GM19324 (cell line): ENCODE measurements around the gene SPOP.
"Not testable (repeated sequence)": the region's sequence is repeated elsewhere in the genome, so short reads cannot be mapped to it uniquely, and the experiment has no call there.

Experiments
- ATAC-seq: cut with Tn5 transposase; IDR thresholded peaks from one replicate; pipeline ENCODE4 v1.9.1; 2021; ENCODE audit warnings: mild to moderate bottlenecking, moderate library complexity; ENCODE audit not compliant: unreplicated experiment, low FRiP score

The SPOP gene

DNA sequence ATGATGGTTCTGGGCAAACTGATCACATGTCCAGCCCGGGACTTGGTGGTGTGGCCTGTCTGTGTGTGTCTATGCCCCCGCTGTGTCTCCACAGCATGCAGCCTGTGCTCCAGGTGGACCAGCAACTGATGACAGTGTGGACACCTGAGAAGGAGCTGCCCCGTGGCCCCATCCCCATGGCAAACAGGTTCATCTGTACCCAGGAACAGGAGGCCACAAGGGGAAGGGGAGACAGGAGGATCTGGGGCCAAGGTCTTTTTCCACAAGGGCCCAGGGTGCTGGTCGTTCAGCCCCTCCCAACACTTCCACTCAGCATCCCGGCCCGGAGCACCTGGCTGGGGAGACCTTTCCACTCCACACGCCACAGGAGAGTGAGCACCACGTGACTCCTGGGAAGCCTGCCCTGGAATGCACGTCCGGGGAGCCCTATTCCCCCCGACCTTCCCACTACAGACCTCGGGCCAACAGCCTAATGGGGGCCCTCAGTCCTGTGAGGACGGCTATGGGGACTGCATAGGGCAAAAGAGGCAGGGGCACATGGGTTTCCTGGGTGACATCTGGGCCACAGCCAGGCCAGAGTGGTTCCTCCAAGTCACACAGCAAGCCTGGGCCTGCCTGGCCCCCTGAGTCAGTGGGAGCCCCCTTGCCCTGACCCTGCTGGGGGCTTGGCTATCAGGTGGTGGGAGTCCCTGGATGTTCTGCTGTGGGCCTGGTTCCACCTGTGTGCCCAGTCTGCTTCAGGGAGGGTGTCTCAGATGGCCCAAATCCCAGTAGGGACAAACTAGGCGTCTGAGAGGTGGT lies 123.0 kb downstream of the SPOP start:
- ATAC-seq: no peak

DNA sequence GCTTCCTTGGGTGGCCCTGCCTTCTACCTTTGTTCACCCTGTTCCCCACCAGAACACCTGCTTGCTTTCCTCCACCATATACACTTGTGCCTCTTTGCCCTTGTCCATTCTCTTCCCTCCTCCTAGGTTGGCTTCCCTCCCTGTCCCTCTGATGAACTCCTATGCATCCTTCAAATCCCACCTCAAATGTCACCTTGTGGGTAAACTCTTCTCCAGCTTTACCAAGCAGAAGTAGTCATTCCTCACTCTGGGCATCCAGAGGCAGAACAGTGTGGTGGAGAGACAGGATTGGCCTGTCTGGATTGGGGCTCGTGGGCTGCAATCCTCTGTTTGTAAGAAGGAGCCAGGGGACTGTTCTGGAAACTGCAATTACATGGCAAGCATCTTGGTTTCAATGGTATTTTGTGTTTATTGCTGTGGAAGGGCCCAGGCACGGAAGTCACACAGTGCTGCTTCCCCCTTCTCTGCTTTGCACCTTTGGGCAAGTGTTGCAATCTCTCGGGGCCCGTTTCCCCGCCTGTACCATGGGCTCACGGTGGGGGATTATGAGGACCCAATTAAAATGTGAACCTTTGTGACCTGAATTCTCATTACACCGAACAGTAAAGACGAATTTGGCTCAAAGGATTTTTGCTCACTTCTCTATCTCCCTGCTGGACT lies 124.1 kb downstream of the SPOP start:
- no peak for ATAC-seq

DNA sequence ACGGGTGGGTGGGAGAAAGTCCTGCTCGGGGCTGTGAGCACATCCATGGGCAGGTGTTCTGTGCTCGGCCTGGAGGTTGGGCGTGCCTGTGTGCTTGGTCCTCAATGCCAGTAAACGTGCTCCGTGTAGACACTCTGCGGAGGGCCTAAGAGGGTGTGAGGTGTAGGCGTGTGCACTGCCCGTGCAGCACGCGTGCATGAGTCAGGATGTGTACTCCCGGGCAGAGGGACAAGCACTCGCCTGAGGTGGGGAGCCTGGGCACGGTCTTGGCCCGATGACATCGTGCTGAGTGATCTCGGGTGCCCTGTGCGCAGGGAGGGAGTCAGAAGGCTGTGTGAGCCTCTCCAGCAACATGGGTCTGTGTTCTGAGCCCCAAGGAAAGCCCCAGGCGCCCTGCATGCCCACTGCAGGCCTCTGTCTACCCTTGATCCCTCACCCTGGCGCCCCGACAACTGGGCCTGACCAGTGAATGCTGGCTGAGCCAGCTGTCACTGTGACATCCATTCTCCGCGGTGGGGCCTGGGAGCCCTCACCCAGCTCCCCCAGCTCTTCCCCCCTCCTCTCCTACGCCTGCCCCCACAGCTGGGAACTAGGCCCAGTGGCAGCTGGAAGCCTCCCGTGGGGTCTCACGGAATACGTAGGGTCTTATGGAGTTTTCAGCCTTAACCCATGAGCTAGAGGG lies 125.7 kb downstream of the SPOP start:
- no peak for ATAC-seq

DNA sequence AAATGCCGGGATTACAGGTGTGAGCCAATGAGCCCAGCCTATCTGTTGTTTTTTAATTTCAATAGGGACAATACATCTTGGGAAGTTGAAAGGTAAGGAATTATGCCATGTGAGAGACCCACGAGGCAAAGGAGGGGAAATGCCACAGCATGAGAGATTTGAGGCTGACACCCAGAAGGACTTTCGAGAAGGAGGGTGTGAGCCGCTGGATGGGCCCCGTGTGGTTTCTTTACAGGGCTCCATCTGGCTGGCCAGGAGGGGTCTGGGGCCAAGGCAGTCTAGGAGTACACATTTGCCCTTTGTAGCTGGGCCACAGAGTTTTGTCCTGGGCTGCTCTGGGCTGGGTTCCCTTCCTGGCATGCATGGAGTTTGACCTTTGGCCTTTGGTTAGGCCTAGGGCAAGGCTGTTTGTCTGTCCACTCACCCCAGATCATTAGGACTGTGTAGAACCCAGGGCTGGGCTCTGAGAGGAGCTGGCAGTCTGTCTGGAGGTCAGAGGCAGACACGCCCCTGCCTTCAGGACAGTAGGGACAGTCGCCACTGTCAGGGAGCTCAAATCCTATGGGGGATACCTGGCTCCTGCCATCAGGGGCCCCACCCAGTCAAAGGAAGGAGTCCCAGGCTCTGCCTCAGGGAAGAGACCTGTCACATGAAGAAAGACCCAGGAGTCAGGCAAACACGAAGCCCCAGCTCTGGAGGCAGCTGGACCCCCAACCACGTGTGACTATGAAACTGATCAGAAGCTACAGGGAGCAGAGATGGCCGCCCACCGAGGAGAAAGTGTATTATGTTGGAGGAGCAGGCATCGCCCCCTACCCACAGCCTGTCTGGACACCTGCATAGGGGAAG lies 126.5 kb downstream of the SPOP start:
- ATAC-seq: no peak

DNA sequence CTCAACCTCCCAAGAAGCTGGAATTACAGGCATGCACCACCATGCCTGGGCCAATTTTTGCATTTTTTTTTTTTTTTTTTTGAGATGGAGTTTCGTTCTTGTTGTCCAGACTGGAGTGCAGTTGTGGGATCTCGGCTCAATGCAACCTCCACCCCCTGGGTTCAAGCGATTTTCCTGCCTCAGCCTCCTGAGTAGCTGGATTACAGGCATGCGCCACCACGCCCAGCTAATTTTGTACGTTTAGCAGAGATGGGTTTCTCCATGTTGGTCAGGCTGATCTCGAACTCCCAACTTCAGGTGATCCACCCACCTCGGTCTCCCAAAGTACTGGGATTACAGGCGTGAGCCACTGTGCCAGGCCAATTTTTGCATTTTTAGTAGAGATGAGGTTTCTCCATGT lies 127.1 kb downstream of the SPOP start:
- not testable (repeated sequence) for ATAC-seq

DNA sequence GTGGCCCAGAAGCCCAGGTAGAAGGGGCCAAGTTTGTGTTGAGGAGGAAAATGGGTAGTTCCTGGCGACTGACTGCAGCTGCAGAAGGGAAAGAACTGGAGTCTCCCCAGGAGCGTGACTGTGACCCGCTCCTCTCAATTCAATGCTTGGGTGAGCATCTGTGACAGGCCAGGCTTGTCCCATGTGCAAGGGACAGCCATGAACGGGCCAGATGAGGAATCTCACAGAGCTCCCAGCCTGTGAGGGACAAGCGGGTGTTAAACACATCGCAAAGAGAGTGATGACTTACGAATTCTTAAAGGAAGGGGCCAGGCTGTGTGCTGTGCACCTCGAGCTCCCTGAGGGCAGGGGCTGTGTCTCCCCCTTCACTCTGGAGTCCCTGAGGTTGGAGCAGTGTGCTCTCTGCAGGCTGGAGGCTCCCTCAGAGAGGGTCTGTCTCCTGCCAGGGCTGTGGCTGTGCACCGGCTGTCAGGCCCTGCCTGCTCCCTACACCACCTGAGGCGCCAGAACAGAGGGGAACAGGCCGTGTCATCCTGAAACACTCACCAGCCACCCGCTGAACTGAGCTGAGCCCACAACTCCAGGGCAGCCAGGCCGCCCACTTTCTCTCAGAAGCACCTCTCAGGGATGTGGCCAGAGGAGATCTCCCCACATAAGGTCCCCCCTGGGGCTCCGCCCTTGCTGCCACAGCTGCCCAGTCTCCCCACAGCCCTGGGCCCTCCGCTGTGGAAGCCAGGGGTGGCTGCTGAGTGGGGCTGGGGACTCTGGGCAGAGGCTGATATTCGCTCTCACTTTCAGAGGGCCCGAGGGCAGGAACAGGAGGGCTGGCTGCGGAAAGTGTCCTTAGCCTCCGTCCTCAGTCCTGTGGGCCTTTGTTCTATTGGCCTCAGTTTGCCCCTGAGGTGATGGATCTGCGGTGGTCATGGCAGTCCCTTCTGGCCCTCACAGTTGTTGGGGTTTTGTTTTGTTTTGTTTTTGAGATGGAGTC lies 127.9 kb downstream of the SPOP start:
- ATAC-seq: no peak

DNA sequence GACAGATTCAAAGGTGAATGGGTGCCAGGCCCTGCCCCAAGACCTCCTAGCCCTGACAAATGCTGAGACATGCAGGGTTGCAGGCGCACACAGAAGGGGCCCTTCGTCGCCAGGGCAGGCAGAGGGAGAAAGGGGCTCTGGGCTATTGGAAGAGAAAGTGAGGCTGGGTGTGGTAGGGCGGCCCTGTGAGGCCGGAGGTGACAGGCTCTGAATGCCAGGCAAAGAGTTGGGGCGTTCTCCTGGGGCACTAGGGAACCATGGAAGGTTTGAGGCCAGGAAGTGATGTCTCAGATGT lies 128.6 kb downstream of the SPOP start:
- no peak for ATAC-seq
